GM19372 (cell line): Measurements from ENCODE around the gene NDE1.
"Not testable (repeated sequence)": the region's sequence is repeated elsewhere in the genome, so short reads cannot be mapped to it uniquely, and the experiment has no call there.

Experiments used
- ATAC-seq: cut with Tn5 transposase; IDR thresholded peaks from one replicate; pipeline ENCODE4 v1.9.1; 2021; ENCODE audit warnings: mild to moderate bottlenecking, low read depth, moderate library complexity; ENCODE audit not compliant: unreplicated experiment

NDE1 gene

GRCh38 chr16:15650019-15650697, at the start of gene NDE1:
TSS of gene NDE1 (plus strand) at chr16:15650245. CDS start at chr16:15664779, 14,534 bp downstream.
- ATAC-seq, result peak; percentile 74

GRCh38 chr16:15601212-15601879, 48.7 kb upstream of the NDE1 start:
- no peak for ATAC-seq

- ATAC-seq, result no peak
These were observed 47.6 kb upstream of the NDE1 start for GRCh38 chr16:15602285-15603044.

- ATAC-seq, result no peak
These were observed 45.3 kb upstream of the NDE1 start for GRCh38 chr16:15604460-15605440.

GRCh38 chr16:15605839-15606517, 44.1 kb upstream of the NDE1 start:
- ATAC-seq, result no peak

GRCh38 chr16:15606518-15607220, 43.4 kb upstream of the NDE1 start:
- no peak for ATAC-seq

GRCh38 chr16:15607221-15607699, 42.8 kb upstream of the NDE1 start:
- ATAC-seq, result not testable (repeated sequence)

- ATAC-seq, result no peak
These were observed 42.2 kb upstream of the NDE1 start for GRCh38 chr16:15607700-15608396.

GRCh38 chr16:15608398-15609285, 41.4 kb upstream of the NDE1 start:
- no peak for ATAC-seq

- no peak for ATAC-seq
These were observed 40.8 kb upstream of the NDE1 start for GRCh38 chr16:15609286-15609649.

GRCh38 chr16:15610369-15610871, 39.6 kb upstream of the NDE1 start:
- no peak for ATAC-seq

GRCh38 chr16:15611610-15612009, 38.4 kb upstream of the NDE1 start:
- ATAC-seq, result no peak

- no peak for ATAC-seq
These were observed 36.4 kb upstream of the NDE1 start for GRCh38 chr16:15613676-15614075.

- no peak for ATAC-seq
These were observed 34.0 kb upstream of the NDE1 start for GRCh38 chr16:15616012-15616411.

- no peak for ATAC-seq
These were observed 33.4 kb upstream of the NDE1 start for GRCh38 chr16:15616475-15617165.

- ATAC-seq, result no peak
These were observed 32.1 kb upstream of the NDE1 start for GRCh38 chr16:15617901-15618300.

GRCh38 chr16:15618392-15618791, 31.7 kb upstream of the NDE1 start:
- ATAC-seq, result no peak
